NCI-H1436 (cell line): ENCODE measurements around the gene URB1.
"Not testable (repeated sequence)": the region's sequence is repeated elsewhere in the genome, so short reads cannot be mapped to it uniquely, and the experiment has no call there.

Experiments
- DNase-seq: peaks from one replicate; lab custom pipeline; 2025; lab: John Stamatoyannopoulos, UW

Gene URB1

GRCh38 chr21:32319012-32319411 is 73.8 kb downstream of the URB1 start:
- no peak for DNase-seq

GRCh38 chr21:32317726-32318125 is 75.1 kb downstream of the URB1 start:
- no peak for DNase-seq

GRCh38 chr21:32316361-32317215 is 76.2 kb downstream of the URB1 start:
- DNase-seq = no peak

GRCh38 chr21:32315511-32316281 is 77.1 kb downstream of the URB1 start:
- DNase-seq = no peak

- no peak for DNase-seq
These were observed 78.0 kb downstream of the URB1 start for GRCh38 chr21:32314806-32315205.

GRCh38 chr21:32312976-32313375 is 79.8 kb downstream of the URB1 start:
- no peak for DNase-seq

GRCh38 chr21:32312326-32312725 is 80.5 kb downstream of the URB1 start:
- no peak for DNase-seq

- no peak for DNase-seq
These were observed 81.2 kb downstream of the URB1 start for GRCh38 chr21:32311621-32312020.

- DNase-seq = not testable (repeated sequence)
These were observed 81.8 kb downstream of the URB1 start for GRCh38 chr21:32310976-32311375.

DNA sequence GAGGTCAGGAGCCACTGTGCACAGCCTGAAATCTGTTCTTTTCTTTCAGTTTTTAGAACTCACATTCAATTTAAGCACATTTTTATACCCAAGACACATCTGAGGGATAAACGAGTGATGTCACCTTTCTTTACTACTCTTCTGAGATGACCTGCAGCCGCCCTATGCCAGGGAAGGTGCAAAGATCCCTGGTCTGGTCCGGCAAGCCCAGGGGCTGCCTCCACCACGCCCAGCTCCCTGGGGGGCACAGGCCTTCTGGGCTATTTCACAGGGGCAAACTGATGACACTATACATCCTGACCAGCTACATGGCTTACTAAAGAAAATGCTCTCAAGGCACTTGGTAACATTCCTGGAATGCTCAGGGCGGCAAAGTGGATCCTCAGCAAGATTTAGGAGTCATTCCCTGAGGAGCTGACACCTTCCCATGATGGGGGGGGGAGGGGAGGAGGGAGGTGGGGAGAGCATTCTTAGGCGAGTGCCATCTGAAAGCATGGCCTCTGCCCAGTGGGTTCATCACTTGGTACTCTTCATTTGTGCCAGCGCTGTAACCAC is 82.8 kb downstream of the URB1 start:
- no peak for DNase-seq

GRCh38 chr21:32308696-32309095 is 84.1 kb downstream of the URB1 start:
- DNase-seq = no peak

GRCh38 chr21:32307706-32308105 is 85.1 kb downstream of the URB1 start:
- DNase-seq = no peak

- no peak for DNase-seq
These were observed 86.6 kb downstream of the URB1 start for GRCh38 chr21:32306021-32306780.

DNA sequence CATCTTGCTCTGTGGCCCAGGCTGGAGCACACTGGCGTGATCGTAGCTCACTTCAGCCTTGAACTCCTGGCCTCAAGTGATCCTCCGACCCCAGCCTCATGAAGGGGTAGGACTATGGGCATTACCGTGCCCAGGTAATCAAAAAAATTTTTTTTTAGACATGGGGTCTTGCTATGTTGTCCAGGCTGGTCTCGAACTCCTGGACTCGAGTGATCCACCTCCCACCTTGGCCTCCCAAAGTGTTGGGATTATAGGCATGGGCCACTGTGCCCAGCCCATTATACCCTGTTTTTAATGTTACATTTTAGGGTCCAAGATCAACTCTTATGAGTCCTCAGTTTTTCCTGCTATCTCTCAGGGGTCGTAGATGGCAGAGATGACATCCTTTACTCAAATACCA is 87.8 kb downstream of the URB1 start:
- no peak for DNase-seq

DNA sequence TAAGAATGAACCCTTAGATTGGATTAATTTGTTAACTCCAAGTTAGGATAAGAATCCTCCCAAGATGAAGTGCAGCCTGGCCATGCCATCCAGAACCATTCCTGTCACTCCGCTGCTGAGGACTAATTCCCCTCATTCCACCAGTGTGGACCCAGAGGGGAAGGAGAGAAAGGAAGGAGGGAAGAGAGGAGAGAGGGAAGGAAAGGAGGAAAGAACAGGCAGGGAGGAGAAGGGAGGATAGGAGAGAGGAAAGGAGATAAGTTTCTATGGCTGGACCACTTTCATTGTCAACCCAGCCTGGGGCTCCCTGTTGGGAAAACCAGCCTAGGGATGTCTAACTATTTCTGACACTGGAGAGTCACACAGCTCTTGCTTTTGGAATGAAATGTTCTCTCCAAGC is 89.4 kb downstream of the URB1 start:
- no peak for DNase-seq

DNA sequence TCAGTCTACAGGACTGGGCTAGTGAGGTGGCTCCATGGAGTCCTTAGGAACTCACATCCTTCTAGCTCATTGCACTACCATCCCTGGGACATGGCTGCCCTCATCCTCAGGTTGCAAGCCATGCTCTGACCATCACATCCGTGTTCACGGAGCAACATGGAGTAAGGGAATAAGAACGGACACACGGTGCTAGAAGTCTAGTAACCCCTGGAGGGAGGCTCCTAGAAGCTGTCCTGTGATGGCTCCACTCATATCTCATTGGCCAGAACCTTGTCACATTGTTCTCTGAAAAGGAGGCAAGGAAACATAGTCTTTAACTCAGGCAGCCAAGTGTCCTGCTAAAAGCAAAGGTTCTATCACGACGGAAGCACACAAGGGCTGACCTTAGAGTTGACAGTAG is 90.3 kb downstream of the URB1 start:
- DNase-seq = no peak

GRCh38 chr21:32301596-32301995 is 91.2 kb downstream of the URB1 start:
- no peak for DNase-seq

GRCh38 chr21:32300117-32300681 is 92.6 kb downstream of the URB1 start:
- DNase-seq = no peak

DNA sequence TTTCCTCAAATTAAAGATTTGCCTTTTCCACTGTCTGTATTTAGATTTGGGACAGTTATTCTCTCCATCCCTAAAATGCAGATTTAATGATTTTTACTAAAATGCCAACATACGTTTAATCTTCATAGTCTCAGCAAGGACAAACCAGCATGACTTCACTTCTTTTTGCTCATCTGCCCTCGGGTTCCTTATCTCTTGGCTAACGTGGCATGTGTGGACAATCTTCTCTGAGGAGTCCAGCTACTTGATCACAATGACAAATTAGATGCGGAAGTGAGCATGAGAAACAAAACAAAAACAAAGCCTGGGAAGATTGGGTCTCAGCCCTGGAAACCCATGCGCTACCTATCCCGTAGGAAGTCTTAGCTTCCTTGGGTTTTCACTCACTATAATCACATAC is 93.1 kb downstream of the URB1 start:
- DNase-seq = no peak

- DNase-seq = no peak
These were observed 94.1 kb downstream of the URB1 start, which contains the start of gene MRAP for GRCh38 chr21:32298658-32299081. Gene MRAP (plus strand): TSS chr21:32298855. CDS start chr21:32298972, 117 bp downstream.

DNA sequence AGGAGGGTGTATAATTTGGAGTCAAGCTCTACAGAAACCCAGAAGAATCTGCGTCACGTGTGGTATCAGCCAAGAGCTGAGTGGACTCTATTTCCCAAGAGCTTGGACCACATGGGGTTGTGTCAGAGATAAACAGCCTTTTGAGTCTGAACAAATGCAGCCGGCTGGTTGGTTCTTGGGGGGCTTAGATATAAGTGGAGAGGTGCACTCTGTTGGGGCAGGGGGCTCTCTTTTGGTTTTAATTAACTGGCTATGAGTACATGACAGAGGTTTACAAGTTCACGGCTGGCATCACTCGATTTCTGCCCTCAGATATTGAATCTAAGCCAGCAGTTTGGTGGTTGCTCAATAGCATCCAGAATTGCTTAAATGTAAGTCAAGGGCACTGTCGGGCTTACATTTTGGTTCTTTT is 94.7 kb downstream of the URB1 start:
- no peak for DNase-seq

GRCh38 chr21:32297449-32297848 is 95.4 kb downstream of the URB1 start:
- DNase-seq = no peak
